ENCODE measurements around the gene MFNG. TPM values are rescaled to one million over a fixed set of nuclear protein-coding genes. Genes with fewer than 3 reads are reported as not detected.
A peak's percentile ranks its signal among the peaks of the same experiment; 100 is the strongest.

MFNG gene
- polyA plus RNA-seq, 1 experiment = 0.06 TPM

- ChIA-PET POLR2A (no interaction called here), CTCF (interaction anchor here (0.9 to 1.5 kb wide), 3 partner anchors 13 to 152 kb away, joined by 4 to 5 read pairs (median 5); partner anchors contain the start of gene MFNG)
- no peak for DNase-seq (ENCODE audit: low read depth, low spot score)
- Histone ChIP-seq H3K27me3 (ENCODE audit: control insufficient read depth, insufficient read depth, low read length) (peaks cover 49% of the 10 kb centered on the region), H3K27ac (ENCODE audit: low read depth, low read length) (no peak overlapping the region), H3K9me3 (ENCODE audit: control insufficient read depth, insufficient read depth, low read length) (no peaks in the 10 kb centered on the region), H3K4me3 (ENCODE audit: low read depth, low read length) (no peak overlapping the region)
- TF ChIP-seq CTCF (IDR thresholded peaks at IDR 0.05; ENCODE audit: low read depth, low read length) = no peak
Observed at GRCh38 chr22:37473437-37473946, 12.7 kb downstream of the MFNG start.

- no peak overlapping the region for H3K4me3 ChIP-seq (ENCODE audit: low read depth, low read length)
- no peaks in the 10 kb centered on the region for H3K9me3 ChIP-seq (ENCODE audit: control insufficient read depth, insufficient read depth, low read length)
- no peak overlapping the region for H3K27ac ChIP-seq (ENCODE audit: low read depth, low read length)
- peaks cover 53% of the 10 kb centered on the region for H3K27me3 ChIP-seq (ENCODE audit: control insufficient read depth, insufficient read depth, low read length)
- CTCF ChIA-PET = interaction anchor here (0.6 to 1.8 kb wide), 22 partner anchors 9 to 213 kb away, joined by 3 to 17 read pairs (median 4); partner anchors contain the start of gene MFNG
- TF ChIP-seq CTCF (IDR thresholded peaks at IDR 0.05; ENCODE audit: low read depth, low read length) = peak; percentile 69
- no peak for DNase-seq (ENCODE audit: low read depth, low spot score)
- POLR2A ChIA-PET = interaction anchor here (0.6 kb wide), 1 partner anchor 39 kb away, joined by 6 read pairs; no protein-coding TSS in a partner anchor
Observed at GRCh38 chr22:37472418-37473006, 13.7 kb downstream of the MFNG start.

GRCh38 chr22:37471727-37472417, 14.3 kb downstream of the MFNG start:
- peaks cover 59% of the 10 kb centered on the region for H3K27me3 ChIP-seq (ENCODE audit: control insufficient read depth, insufficient read depth, low read length)
- CTCF ChIA-PET = interaction anchor here (0.7 to 1.8 kb wide), 13 partner anchors 14 to 212 kb away, joined by 3 to 17 read pairs (median 4); partner anchors contain the start of gene MFNG
- no peak for DNase-seq (ENCODE audit: low read depth, low spot score)
- H3K27ac ChIP-seq (ENCODE audit: low read depth, low read length) = no peak overlapping the region
- POLR2A ChIA-PET = interaction anchor here (0.6 to 0.7 kb wide), 3 partner anchors 11 to 65 kb away, joined by 3 to 7 read pairs (median 6); no protein-coding TSS in a partner anchor
- H3K4me3 ChIP-seq (ENCODE audit: low read depth, low read length) = no peak overlapping the region
- no peaks in the 10 kb centered on the region for H3K9me3 ChIP-seq (ENCODE audit: control insufficient read depth, insufficient read depth, low read length)
- no peak for TF ChIP-seq CTCF (IDR thresholded peaks at IDR 0.05; ENCODE audit: low read depth, low read length)

GRCh38 chr22:37470087-37470445, 16.1 kb downstream of the MFNG start:
- no peaks in the 10 kb centered on the region for H3K9me3 ChIP-seq (ENCODE audit: control insufficient read depth, insufficient read depth, low read length)
- no peak overlapping the region for H3K27ac ChIP-seq (ENCODE audit: low read depth, low read length)
- no peak for TF ChIP-seq CTCF (IDR thresholded peaks at IDR 0.05; ENCODE audit: low read depth, low read length)
- ChIA-PET CTCF (no interaction called here), POLR2A (no interaction called here)
- no peak for DNase-seq (ENCODE audit: low read depth, low spot score)
- H3K4me3 ChIP-seq (ENCODE audit: low read depth, low read length) = no peak overlapping the region
- peaks cover 65% of the 10 kb centered on the region for H3K27me3 ChIP-seq (ENCODE audit: control insufficient read depth, insufficient read depth, low read length)

Measured in AG04450 (cell line).